ENCODE results near the gene DOCK4. TPM values are rescaled to one million over a fixed set of nuclear protein-coding genes. Genes with fewer than 3 reads are reported as not detected.

The DOCK4 gene
- total RNA-seq, 4 donors from 2014 or later, result 8.2 to 9.0 (median 8.6) TPM

DNA sequence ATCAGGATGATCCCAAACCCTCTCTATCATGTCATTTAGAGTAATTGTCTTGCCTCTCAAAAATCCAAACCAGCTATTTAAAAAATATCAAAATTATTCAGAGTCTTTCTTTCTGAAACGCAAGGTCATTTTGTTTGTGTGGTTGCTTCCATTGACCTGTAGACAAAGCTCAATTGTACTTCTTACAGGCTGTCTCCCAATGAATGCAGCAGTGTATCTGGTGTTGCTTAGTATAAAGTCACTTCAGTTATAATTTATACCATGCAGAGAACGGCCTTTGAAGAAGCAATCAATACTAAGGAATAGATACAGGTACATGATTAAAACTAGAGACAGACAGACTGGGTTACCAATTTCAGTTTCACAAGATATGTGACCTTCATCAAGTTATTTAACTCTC is 80.9 kb downstream of the DOCK4 start:
- WGBS, 2 donors, result 86% methylated on average over 2 of the region's 2 CpGs
- intact Hi-C loops (cut with DNase I; ENCODE audit: low total_unique reads), result no loop called here
- H3K4me3 ChIP-seq (ENCODE audit: low read depth, poor library complexity, severe bottlenecking), result no peak overlapping the region
- DNase-seq (ENCODE audit: low spot score in 2 of 2), result no peak
- TF ChIP-seq, protein P1, sequence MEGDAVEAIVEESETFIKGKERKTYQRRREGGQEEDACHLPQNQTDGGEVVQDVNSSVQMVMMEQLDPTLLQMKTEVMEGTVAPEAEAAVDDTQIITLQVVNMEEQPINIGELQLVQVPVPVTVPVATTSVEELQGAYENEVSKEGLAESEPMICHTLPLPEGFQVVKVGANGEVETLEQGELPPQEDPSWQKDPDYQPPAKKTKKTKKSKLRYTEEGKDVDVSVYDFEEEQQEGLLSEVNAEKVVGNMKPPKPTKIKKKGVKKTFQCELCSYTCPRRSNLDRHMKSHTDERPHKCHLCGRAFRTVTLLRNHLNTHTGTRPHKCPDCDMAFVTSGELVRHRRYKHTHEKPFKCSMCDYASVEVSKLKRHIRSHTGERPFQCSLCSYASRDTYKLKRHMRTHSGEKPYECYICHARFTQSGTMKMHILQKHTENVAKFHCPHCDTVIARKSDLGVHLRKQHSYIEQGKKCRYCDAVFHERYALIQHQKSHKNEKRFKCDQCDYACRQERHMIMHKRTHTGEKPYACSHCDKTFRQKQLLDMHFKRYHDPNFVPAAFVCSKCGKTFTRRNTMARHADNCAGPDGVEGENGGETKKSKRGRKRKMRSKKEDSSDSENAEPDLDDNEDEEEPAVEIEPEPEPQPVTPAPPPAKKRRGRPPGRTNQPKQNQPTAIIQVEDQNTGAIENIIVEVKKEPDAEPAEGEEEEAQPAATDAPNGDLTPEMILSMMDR (IDR thresholded peaks at IDR 0.05), result no peak
- no peak for TF ChIP-seq POLR2A (IDR thresholded peaks at IDR 0.05)

DNA sequence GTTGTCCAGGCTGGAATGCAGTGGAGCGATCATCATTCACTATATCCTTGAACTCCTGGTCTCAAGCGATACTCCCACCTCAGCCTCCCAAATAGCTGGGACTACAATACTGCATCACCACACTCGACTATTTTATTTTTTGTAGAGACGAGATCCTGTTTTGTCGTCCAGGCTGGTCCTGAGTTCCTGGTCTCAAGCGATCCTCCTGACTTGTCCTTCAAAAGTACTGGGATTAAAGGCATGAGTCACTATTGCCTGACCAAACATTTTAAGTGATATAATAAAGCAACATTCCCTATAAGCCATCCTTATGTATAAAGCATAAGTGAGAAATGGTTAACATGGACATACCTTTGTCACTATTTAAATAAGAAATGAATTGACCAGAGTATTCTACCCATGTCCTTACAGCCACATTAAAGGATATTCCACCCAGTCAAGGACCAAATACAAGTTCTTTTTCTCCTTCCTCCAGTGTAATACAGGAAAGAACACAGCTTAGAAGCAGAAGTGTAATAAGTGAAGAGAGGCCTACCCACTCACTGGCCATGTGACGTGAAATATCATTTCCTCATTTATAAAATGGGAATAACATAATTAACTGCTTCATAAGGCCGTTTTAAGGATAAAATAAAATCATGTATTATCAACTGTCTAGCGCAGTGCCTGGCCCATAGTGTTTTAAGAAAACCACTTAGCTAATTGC is 82.0 kb downstream of the DOCK4 start:
- no peak for DNase-seq (ENCODE audit: low spot score in 2 of 2)
- no peak overlapping the region for H3K4me3 ChIP-seq (ENCODE audit: low read depth, poor library complexity, severe bottlenecking)
- 88 to 90% methylated on average over 9 of the region's 9 CpGs for WGBS, 2 donors
- intact Hi-C loops (cut with DNase I; ENCODE audit: low total_unique reads), result no loop called here
- TF ChIP-seq POLR2A (IDR thresholded peaks at IDR 0.05), result no peak
- TF ChIP-seq, protein P1 (IDR thresholded peaks at IDR 0.05), result no peak

DNA sequence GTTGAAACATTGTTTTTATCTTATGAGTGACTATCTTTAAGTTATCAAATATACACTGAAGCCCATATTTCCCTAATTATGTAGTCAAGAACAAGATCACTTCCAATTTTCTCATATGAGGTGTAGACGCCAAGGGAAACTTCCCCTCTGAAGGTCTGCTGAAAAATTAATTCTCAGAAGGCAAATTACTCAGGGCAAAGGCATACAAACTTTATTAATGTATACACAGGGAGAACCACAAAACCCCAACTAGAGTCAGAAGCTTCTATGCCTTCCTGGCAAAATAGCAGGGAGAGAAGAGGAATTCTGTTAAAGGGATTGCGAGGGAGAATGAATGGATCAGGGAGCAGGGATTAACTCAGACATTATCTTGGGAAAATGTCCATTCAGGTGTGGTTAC is 83.4 kb downstream of the DOCK4 start:
- DNase-seq (ENCODE audit: low spot score in 2 of 2), result no peak
- TF ChIP-seq POLR2A (IDR thresholded peaks at IDR 0.05), result no peak
- TF ChIP-seq, protein P1 (IDR thresholded peaks at IDR 0.05), result no peak
- 88 to 94% methylated on average over 2 of the region's 2 CpGs for WGBS, 2 donors
- H3K4me3 ChIP-seq (ENCODE audit: low read depth, poor library complexity, severe bottlenecking), result no peak overlapping the region
- intact Hi-C loops (cut with DNase I; ENCODE audit: low total_unique reads), result no loop called here

DNA sequence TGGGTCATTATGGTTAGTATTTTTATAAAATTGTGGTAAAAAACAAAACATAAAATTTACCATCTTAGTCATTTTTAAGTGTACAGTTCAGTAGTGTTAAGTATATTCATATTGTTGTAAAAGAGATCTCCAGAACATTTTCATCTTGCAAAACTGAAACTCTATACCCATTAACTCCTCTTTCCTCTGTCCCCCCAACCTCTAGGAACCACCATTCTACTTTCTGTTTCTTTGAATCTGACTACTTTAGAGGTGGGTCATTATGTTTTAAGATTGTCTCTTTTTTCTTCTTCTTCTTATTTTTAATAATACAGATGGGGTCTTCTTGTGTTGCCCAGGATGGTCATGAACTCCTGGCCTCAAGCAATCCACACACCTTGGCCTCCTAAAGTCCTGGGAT is 84.1 kb downstream of the DOCK4 start:
- TF ChIP-seq POLR2A (IDR thresholded peaks at IDR 0.05), result no peak
- no peak for DNase-seq (ENCODE audit: low spot score in 2 of 2)
- no peak overlapping the region for H3K4me3 ChIP-seq (ENCODE audit: low read depth, poor library complexity, severe bottlenecking)
- intact Hi-C loops (cut with DNase I; ENCODE audit: low total_unique reads), result no loop called here

DNA sequence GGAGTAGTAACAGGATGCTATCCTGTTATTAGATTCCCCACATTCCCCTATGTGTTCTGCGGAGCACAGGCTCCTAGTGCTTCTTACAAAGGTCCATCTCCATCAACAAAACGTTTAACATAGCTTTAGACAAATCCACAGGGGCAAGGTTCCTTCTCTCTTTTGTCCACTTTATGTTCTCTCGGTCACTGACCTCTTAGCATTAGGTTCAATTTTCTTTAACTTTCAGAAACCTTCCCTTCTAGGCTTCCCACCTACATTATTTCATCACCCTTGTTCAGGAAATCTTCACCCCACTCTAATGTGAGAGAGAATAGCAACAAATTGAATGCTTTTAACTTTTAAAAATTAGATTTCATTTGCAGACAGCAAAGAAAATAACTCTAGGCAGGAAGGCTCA is 84.9 kb downstream of the DOCK4 start:
- intact Hi-C loops (cut with DNase I; ENCODE audit: low total_unique reads), result no loop called here
- DNase-seq (ENCODE audit: low spot score in 2 of 2), result no peak
- 84 to 85% methylated on average over 3 of the region's 3 CpGs for WGBS, 2 donors
- H3K4me3 ChIP-seq (ENCODE audit: low read depth, poor library complexity, severe bottlenecking), result no peak overlapping the region
- TF ChIP-seq POLR2A (IDR thresholded peaks at IDR 0.05), result no peak
- TF ChIP-seq, protein P1 (IDR thresholded peaks at IDR 0.05), result no peak

DNA sequence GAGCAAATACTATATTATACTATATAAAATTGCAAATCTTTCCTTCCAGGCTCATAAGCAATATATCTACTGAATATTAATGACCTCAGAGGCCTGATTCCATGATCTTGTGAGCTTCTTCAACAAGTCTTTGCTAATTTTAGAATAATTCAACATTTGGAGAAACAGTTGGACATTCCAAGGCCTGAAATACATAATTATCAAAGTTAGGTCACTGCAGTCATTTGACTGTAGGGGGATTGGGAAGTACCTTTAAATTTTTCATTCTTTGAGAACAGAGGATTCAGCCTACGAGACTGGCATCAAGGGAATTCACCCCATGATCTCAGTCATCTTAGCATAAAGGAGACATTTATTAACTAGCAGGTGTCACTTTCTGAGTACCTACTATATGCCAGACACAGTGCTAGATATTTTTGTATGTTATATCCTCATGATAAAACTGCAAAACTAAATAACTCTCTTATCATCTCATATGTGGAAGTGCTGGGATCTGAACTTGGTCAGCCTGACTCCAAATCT is 85.4 kb downstream of the DOCK4 start:
- DNase-seq (ENCODE audit: low spot score in 2 of 2), result no peak
- WGBS, 2 donors, result 96% methylated on average over 1 of the region's 1 CpG
- intact Hi-C loops (cut with DNase I; ENCODE audit: low total_unique reads), result no loop called here
- TF ChIP-seq, protein P1 (IDR thresholded peaks at IDR 0.05), result no peak
- TF ChIP-seq POLR2A (IDR thresholded peaks at IDR 0.05), result no peak
- no peak overlapping the region for H3K4me3 ChIP-seq (ENCODE audit: low read depth, poor library complexity, severe bottlenecking)
